Neural cell (in vitro differentiated cells): ENCODE measurements around the gene PTRH1. TPM values are rescaled to one million over a fixed set of nuclear protein-coding genes. Genes with fewer than 3 reads are reported as not detected.

Experiments
- H2AFZ ChIP-seq: fragments of 200-600, 300-800 bp; sonication (generic), shearing (Covaris generic); 2 replicates; pipeline ENCODE4 v1.6.0; 2014; ENCODE audit warnings: low read depth, mild to moderate bottlenecking, antibody characterized with exemption, low read length, moderate library complexity
- H3F3A ChIP-seq: fragments of 200-600 bp; shearing (Covaris generic); 2 replicates; pipeline ENCODE4 v1.6.1; 2016; ENCODE audit warnings: mild to moderate bottlenecking, moderate library complexity, mixed read lengths, antibody characterized with exemption, low read length; ENCODE audit not compliant: insufficient read depth, poor library complexity, severe bottlenecking
- H3K27ac ChIP-seq: fragments of 200-600, 300-800 bp; sonication (generic), shearing (Covaris generic); 2 replicates; pipeline ENCODE4 v1.5.1; 2014; ENCODE audit warnings: mild to moderate bottlenecking, low read length, moderate library complexity
- H3K27me3 ChIP-seq: fragments of 300-800, 200-600 bp; sonication (generic), shearing (Covaris generic); 2 replicates; pipeline ENCODE4 v1.6.0; 2014; ENCODE audit warnings: mild to moderate bottlenecking, low read depth, low read length, moderate library complexity; ENCODE audit not compliant: insufficient read depth
- H3K36me3 ChIP-seq: fragments of 300-800, 200-600 bp; sonication (generic), shearing (Covaris generic); 2 replicates; pipeline ENCODE4 v1.5.1; 2014; ENCODE audit warnings: mild to moderate bottlenecking, antibody characterized with exemption, low read length, moderate library complexity; ENCODE audit not compliant: insufficient read depth
- H3K4me2 ChIP-seq: fragments of 300-800, 200-600 bp; sonication (generic), shearing (Covaris generic); 2 replicates; pipeline ENCODE4 v1.6.0; 2014; ENCODE audit warnings: mild to moderate bottlenecking, low read length
- H3K4me3 ChIP-seq: fragments of 300-800, 200-600 bp; sonication (generic), shearing (Covaris generic); 2 replicates; pipeline ENCODE4 v1.5.1; 2014; ENCODE audit warnings: mild to moderate bottlenecking, low read length, moderate library complexity
- H3K79me2 ChIP-seq: fragments of 200-600 bp; shearing (Covaris generic); replicated peaks from 2 replicates; pipeline ENCODE4 v1.6.0; 2014; ENCODE audit warnings: mild to moderate bottlenecking, low read length, moderate library complexity; ENCODE audit not compliant: insufficient read depth
- H3K9ac ChIP-seq: fragments of 300-800, 200-600 bp; sonication (generic), shearing (Covaris generic); 2 replicates; pipeline ENCODE4 v1.6.1; 2016; ENCODE audit warnings: mild to moderate bottlenecking, low read length, mixed read lengths
- H3K9me2 ChIP-seq: fragments of 200-600 bp; shearing (Covaris generic); 2 replicates; pipeline ENCODE4 v1.6.1; 2016; ENCODE audit warnings: mild to moderate bottlenecking, low read length, mixed read lengths; ENCODE audit not compliant: insufficient read depth
- H3K9me3 ChIP-seq: fragments of 200-600, 300-800 bp; sonication (generic), shearing (Covaris generic); 2 replicates; pipeline ENCODE4 v1.6.1; 2016; ENCODE audit warnings: mild to moderate bottlenecking, mixed run types, low read length, moderate library complexity, mixed read lengths
- H4K20me1 ChIP-seq: fragments of 200-600 bp; shearing (Covaris generic); 2 replicates; pipeline ENCODE4 v1.6.1; 2016; ENCODE audit warnings: mild to moderate bottlenecking, mixed run types; ENCODE audit not compliant: insufficient read depth
- EP300 ChIP-seq: fragments of 450-650 bp; conservative IDR thresholded peaks from 2 replicates; pipeline ENCODE4 v1.6.1; 2014; ENCODE audit warnings: antibody characterized with exemption, mild to moderate bottlenecking, moderate library complexity; ENCODE audit not compliant: poor library complexity, severe bottlenecking
- EZH2 ChIP-seq: fragments of 200-600, 300-800 bp; shearing (Covaris generic), sonication (generic); IDR thresholded peaks from 2 replicates; pipeline ENCODE4 v1.6.1; 2014; ENCODE audit warnings: antibody characterized with exemption, low read length, borderline replicate concordance, mild to moderate bottlenecking; ENCODE audit not compliant: insufficient read depth, poor library complexity, severe bottlenecking
- MXI1 ChIP-seq: fragments of 450-650 bp; conservative IDR thresholded peaks from 2 replicates; pipeline ENCODE4 v1.6.1; 2014; ENCODE audit warnings: antibody characterized with exemption, mild to moderate bottlenecking; ENCODE audit not compliant: poor library complexity, severe bottlenecking
- POLR2AphosphoS5 ChIP-seq: IDR thresholded peaks from 2 replicates; pipeline ENCODE4 v1.6.1; 2012
- RAD21 ChIP-seq: fragments of 450-650 bp; conservative IDR thresholded peaks from 2 replicates; pipeline ENCODE4 v1.6.1; 2014; ENCODE audit warnings: antibody characterized with exemption, mild to moderate bottlenecking, moderate library complexity
- SMC3 ChIP-seq: fragments of 450-650 bp; conservative IDR thresholded peaks from 2 replicates; pipeline ENCODE4 v1.6.1; 2014; ENCODE audit warnings: antibody characterized with exemption, mild to moderate bottlenecking, moderate library complexity; ENCODE audit not compliant: poor library complexity
- TAF1 ChIP-seq: IDR thresholded peaks from 2 replicates; pipeline ENCODE4 v1.6.1; 2012; ENCODE audit warnings: low read depth
- polyA plus RNA-seq: library from polyadenylated mRNA; depleted of rRNA; stranded (reverse); fragments of >200 nt; gene quantifications from 2 replicates; pipeline ENCODE4 v1.2.3, GENCODE V29; 2014
- TF ChIP-seq, protein P1 (sequence below): fragments of 450-650 bp; IDR thresholded peaks from 2 replicates; pipeline ENCODE4 v1.5.1; 2014; ENCODE audit warnings: antibody characterized with exemption, mild to moderate bottlenecking, moderate library complexity; ENCODE audit not compliant: poor library complexity, severe bottlenecking
- TF ChIP-seq, protein P2 (sequence below): IDR thresholded peaks from 2 replicates; pipeline ENCODE4 v1.6.1; 2012; ENCODE audit warnings: borderline replicate concordance

Gene PTRH1
- polyA plus RNA-seq, 1 donor from 2014 or later, result 20.0 TPM

DNA sequence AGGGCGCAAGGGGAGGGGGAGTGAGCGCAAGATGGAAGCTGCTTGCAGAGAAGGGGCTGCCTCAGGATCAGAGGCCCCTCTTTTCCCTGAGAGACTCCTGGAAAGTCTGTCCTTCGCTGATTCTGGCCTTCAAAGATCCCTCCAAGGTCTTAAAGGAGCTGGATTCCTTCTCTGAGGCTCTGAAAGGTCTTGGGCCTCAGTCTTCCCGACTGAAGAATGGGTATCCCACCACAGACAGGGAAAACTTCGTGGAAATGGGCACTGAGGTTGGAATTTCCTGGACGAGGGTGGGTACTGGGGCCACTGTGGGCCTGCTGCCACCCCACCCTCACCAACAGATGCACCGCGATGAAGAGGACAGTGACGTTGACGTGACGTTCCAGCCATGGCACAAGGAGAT lies 3.1 kb downstream of the PTRH1 start:
- H3K79me2 ChIP-seq, result no peaks in the 10 kb centered on the region
- H2AFZ ChIP-seq, result no peak overlapping the region
- no peaks in the 10 kb centered on the region for H3K9me2 ChIP-seq
- H4K20me1 ChIP-seq, result no peaks in the 10 kb centered on the region
- no peak overlapping the region for H3K4me3 ChIP-seq
- H3K9me3 ChIP-seq, result no peaks in the 10 kb centered on the region
- no peak for TF ChIP-seq EZH2
- no peak overlapping the region for H3K9ac ChIP-seq
- H3K36me3 ChIP-seq, result no peaks in the 10 kb centered on the region
- no peaks in the 10 kb centered on the region for H3K27me3 ChIP-seq
- no peak overlapping the region for H3K4me2 ChIP-seq
- no peak overlapping the region for H3K27ac ChIP-seq
- no peaks in the 10 kb centered on the region for H3F3A ChIP-seq

DNA sequence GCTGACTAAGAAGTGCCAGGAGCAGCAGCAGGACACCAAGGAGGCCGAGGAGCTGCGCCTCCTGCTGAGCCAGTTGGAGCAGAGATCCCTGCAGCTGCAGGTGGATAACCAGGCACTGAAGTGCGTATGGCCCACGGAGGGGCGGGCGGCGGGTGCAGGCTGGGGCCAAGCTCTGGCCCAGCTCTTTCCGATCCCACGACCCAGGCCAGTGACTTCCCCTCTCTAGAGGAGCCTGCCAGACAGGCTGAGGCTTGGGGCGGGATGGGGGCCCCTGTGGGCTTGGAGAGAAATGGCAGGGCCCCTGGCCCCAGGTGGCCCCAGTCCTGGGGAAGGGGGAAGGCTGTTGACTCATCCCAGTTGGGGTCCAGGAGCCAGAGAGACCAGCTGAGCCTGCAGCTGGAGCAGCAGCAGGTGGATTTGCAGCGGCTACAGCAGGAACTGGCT lies 3.6 kb downstream of the PTRH1 start:
- H2AFZ ChIP-seq, result no peak overlapping the region
- TF ChIP-seq, protein P1, sequence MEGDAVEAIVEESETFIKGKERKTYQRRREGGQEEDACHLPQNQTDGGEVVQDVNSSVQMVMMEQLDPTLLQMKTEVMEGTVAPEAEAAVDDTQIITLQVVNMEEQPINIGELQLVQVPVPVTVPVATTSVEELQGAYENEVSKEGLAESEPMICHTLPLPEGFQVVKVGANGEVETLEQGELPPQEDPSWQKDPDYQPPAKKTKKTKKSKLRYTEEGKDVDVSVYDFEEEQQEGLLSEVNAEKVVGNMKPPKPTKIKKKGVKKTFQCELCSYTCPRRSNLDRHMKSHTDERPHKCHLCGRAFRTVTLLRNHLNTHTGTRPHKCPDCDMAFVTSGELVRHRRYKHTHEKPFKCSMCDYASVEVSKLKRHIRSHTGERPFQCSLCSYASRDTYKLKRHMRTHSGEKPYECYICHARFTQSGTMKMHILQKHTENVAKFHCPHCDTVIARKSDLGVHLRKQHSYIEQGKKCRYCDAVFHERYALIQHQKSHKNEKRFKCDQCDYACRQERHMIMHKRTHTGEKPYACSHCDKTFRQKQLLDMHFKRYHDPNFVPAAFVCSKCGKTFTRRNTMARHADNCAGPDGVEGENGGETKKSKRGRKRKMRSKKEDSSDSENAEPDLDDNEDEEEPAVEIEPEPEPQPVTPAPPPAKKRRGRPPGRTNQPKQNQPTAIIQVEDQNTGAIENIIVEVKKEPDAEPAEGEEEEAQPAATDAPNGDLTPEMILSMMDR, result no peak
- TF ChIP-seq EP300 (no peak), SMC3 (no peak)
- no peaks in the 10 kb centered on the region for H3K36me3 ChIP-seq
- H4K20me1 ChIP-seq, result no peaks in the 10 kb centered on the region
- H3K79me2 ChIP-seq, result no peaks in the 10 kb centered on the region
- no peaks in the 10 kb centered on the region for H3K27me3 ChIP-seq
- no peaks in the 10 kb centered on the region for H3K9me3 ChIP-seq
- H3K27ac ChIP-seq, result no peak overlapping the region
- H3K9me2 ChIP-seq, result no peaks in the 10 kb centered on the region
- no peaks in the 10 kb centered on the region for H3F3A ChIP-seq
- no peak overlapping the region for H3K9ac ChIP-seq
- H3K4me3 ChIP-seq, result no peak overlapping the region
- no peak overlapping the region for H3K4me2 ChIP-seq

DNA sequence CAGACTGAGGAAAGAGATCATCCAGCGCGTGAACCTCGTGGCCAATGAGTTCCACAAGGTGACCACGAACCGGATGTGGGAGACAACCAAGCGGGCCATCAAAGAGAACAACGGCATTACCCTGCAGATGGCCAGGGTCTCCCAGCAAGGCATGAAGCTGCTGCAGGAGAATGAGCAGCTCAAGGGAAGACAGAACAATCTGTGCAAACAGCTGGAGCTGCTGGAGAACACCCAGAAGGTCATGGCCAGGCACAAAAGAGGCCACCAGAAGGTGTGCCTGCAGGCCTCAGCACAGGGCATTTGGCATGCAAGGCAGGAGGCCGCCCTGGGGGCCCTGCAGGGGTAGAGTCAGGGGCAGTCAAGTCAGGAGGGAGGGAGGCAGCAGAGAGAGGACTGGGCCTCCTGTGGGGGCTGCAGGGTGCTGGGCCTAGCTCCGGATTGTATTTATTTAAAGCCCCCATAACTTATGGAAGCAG lies 4.2 kb downstream of the PTRH1 start:
- H3K9me2 ChIP-seq, result no peaks in the 10 kb centered on the region
- no peaks in the 10 kb centered on the region for H3K79me2 ChIP-seq
- TF ChIP-seq, protein P1, result no peak
- TF ChIP-seq POLR2AphosphoS5, result no peak
- TF ChIP-seq EP300, result no peak
- no peak for TF ChIP-seq TAF1
- no peak for TF ChIP-seq SMC3
- no peak for TF ChIP-seq RAD21
- TF ChIP-seq EZH2, result no peak
- TF ChIP-seq, protein P2, sequence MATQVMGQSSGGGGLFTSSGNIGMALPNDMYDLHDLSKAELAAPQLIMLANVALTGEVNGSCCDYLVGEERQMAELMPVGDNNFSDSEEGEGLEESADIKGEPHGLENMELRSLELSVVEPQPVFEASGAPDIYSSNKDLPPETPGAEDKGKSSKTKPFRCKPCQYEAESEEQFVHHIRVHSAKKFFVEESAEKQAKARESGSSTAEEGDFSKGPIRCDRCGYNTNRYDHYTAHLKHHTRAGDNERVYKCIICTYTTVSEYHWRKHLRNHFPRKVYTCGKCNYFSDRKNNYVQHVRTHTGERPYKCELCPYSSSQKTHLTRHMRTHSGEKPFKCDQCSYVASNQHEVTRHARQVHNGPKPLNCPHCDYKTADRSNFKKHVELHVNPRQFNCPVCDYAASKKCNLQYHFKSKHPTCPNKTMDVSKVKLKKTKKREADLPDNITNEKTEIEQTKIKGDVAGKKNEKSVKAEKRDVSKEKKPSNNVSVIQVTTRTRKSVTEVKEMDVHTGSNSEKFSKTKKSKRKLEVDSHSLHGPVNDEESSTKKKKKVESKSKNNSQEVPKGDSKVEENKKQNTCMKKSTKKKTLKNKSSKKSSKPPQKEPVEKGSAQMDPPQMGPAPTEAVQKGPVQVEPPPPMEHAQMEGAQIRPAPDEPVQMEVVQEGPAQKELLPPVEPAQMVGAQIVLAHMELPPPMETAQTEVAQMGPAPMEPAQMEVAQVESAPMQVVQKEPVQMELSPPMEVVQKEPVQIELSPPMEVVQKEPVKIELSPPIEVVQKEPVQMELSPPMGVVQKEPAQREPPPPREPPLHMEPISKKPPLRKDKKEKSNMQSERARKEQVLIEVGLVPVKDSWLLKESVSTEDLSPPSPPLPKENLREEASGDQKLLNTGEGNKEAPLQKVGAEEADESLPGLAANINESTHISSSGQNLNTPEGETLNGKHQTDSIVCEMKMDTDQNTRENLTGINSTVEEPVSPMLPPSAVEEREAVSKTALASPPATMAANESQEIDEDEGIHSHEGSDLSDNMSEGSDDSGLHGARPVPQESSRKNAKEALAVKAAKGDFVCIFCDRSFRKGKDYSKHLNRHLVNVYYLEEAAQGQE, result no peak
- TF ChIP-seq MXI1, result no peak
- no peak overlapping the region for H3K9ac ChIP-seq
- H3K36me3 ChIP-seq, result no peaks in the 10 kb centered on the region
- H3K9me3 ChIP-seq, result no peaks in the 10 kb centered on the region
- no peaks in the 10 kb centered on the region for H3F3A ChIP-seq
- H3K4me2 ChIP-seq, result no peak overlapping the region
- H3K27ac ChIP-seq, result no peak overlapping the region
- H4K20me1 ChIP-seq, result no peaks in the 10 kb centered on the region
- H3K4me3 ChIP-seq, result no peak overlapping the region
- H3K27me3 ChIP-seq, result no peaks in the 10 kb centered on the region
- H2AFZ ChIP-seq, result no peak overlapping the region
